Adrenal gland (tissue), 12 donors: ENCODE measurements around the gene COL24A1. TPM values are rescaled to one million over a fixed set of nuclear protein-coding genes. Genes with fewer than 3 reads are reported as not detected.

Source experiments
- DNase-seq, 7 donors: peaks; one replicate each; pipeline ENCODE4 v3.0.0-alpha.2; 2019 to 2020
- H3K27ac ChIP-seq, 5 donors: fragments of 200-600 bp; sonication (generic) in 4 of 5; 1 replicate in 3 of 5; 2 replicates in 2 of 5; pipeline versions ENCODE4 v1.5.1 to v1.8.0; 2016 to 2020; ENCODE audit warnings: mild to moderate bottlenecking in 1 of 5
- H3K27me3 ChIP-seq: fragments of 200-600 bp; 2 replicates; pipeline ENCODE4 v1.8.0; 2021
- H3K36me3 ChIP-seq, 2 donors: fragments of 200-600 bp; replicated peaks in 1 of 2; 1 replicate in 1 of 2; 2 replicates in 1 of 2; pipeline versions ENCODE4 v1.5.1 to v1.8.0; 2018 to 2022
- H3K4me1 ChIP-seq, 2 donors: fragments of 200-600 bp; replicated peaks in 1 of 2; 1 replicate in 1 of 2; 2 replicates in 1 of 2; pipeline versions ENCODE4 v1.5.1 to v1.8.0; 2018 to 2021
- H3K4me3 ChIP-seq, 4 donors: fragments of 200-600 bp; sonication (generic) in 3 of 4; one replicate each; pipeline ENCODE4 v1.5.1; 2016 to 2018
- H3K9me3 ChIP-seq, 3 donors: fragments of 200-600 bp; sonication (generic) in 1 of 3; replicated peaks in 1 of 3; 1 replicate in 2 of 3; 2 replicates in 1 of 3; pipeline versions ENCODE4 v1.5.1 to v1.8.0; 2016 to 2021
- POLR2A ChIP-seq, 2 donors: fragments of 450-650 bp; IDR thresholded peaks; one replicate each; pipeline ENCODE4 v1.6.1; 2017; ENCODE audit warnings: antibody characterized with exemption in 2 of 2, mild to moderate bottlenecking in 2 of 2, moderate library complexity in 1 of 2
- WGBS, 4 donors: extraction: QIAGEN DNeasy Blood & Tissue Kit in 2 of 4; methylation state at CpG; one replicate each; pipeline versions ENCODE4 v1.1.5 to v1.1.7; 2013 to 2017; 5-methylcytosine and 5-hydroxymethylcytosine counted together
- intact Hi-C, 2 donors: fragments of 100-400 bp; cut with DNase I; formaldehyde crosslinking; loops; one replicate each; pipeline versions ENCODE4 v1.14.1 to v1.15.0; 2022 to 2023
- polyA plus RNA-seq, 3 donors: library from polyadenylated mRNA; stranded (reverse); fragments of 200-250 nt in 2 of 3; fragments of 350-450 nt in 1 of 3; fragmentation: Illumina TruSeq in 1 of 3; extraction: RNeasy Lipid Tissue Mini Kit (QIAGEN cat#74804) in 1 of 3; gene quantifications; one replicate each; pipeline ENCODE4 v1.2.3, GENCODE V29; 2013 to 2014
- total RNA-seq, 9 donors: library from RNA; depleted of rRNA in 4 of 9; stranded (reverse); fragments of >200 nt in 4 of 9; fragments of 120-200 nt in 1 of 9; fragmentation: NEBNext Ultra II Directional in 1 of 9; extraction: Animal tissue kit (Norgen Biotek cat#: 25700) in 1 of 9; gene quantifications; one replicate each; pipeline versions ENCODE4 v1.1.0 to v1.2.4, GENCODE V29; 2013 to 2023
- TF ChIP-seq, protein P1 (sequence below), 6 experiments: fragments of 450-650 bp in 4 of 6; fragments of 200-600 bp in 2 of 6; sonication (generic) in 1 of 6; IDR thresholded peaks; 1 replicate in 5 of 6; 2 replicates in 1 of 6; pipeline versions ENCODE4 v1.5.1 to v1.8.0; 2016 to 2021; ENCODE audit warnings: antibody characterized with exemption in 6 of 6, mild to moderate bottlenecking in 2 of 6, moderate library complexity in 1 of 6
- donor health status: healthy with polysubstance abuse.
- donor health status: Bipolar disorder and iron deficiency.
- donor health status: DM: yes; HTN: yes; CAD: no.
- donor health status: DM: no; HTN: no; CAD: no.
- donor health status: DM: no; HTN: no; CAD: no.
- donor health status: DM: yes; HTN: yes; CAD: no.

COL24A1 gene
- total and polyA plus RNA-seq, 12 donors: 0.02 to 0.50 (median 0.11) TPM; not detected in 3

DNA sequence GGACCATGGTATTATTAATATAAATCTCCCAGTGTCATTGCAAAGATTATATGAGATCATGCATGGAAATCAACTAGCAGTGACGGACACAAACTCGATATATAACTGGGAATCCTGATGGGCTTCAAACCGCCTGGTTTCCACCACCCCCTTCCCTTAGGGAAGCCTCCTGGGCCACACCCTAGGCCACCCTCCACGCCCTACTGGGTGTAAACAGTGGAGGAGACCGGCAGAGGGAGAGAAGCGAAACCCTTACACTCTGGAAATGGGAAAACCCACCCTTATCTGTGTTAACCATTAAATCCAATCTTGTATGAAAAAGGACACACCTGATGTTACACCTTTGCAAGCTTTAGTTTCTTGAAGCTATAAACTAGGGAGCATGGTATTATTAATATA is 447.7 kb downstream of the COL24A1 start:
- 89 to 96% (median 92%) methylated on average over 6 of the region's 6 CpGs for WGBS, 4 donors
- H3K9me3 ChIP-seq: no peaks in the 10 kb centered on the region
- peak overlapping the region in 2 of 4 donors; percentile 67 to 80 for H3K4me3 ChIP-seq
- TF ChIP-seq, protein P1, sequence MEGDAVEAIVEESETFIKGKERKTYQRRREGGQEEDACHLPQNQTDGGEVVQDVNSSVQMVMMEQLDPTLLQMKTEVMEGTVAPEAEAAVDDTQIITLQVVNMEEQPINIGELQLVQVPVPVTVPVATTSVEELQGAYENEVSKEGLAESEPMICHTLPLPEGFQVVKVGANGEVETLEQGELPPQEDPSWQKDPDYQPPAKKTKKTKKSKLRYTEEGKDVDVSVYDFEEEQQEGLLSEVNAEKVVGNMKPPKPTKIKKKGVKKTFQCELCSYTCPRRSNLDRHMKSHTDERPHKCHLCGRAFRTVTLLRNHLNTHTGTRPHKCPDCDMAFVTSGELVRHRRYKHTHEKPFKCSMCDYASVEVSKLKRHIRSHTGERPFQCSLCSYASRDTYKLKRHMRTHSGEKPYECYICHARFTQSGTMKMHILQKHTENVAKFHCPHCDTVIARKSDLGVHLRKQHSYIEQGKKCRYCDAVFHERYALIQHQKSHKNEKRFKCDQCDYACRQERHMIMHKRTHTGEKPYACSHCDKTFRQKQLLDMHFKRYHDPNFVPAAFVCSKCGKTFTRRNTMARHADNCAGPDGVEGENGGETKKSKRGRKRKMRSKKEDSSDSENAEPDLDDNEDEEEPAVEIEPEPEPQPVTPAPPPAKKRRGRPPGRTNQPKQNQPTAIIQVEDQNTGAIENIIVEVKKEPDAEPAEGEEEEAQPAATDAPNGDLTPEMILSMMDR (IDR thresholded peaks at IDR 0.05): no peak
- TF ChIP-seq POLR2A (IDR thresholded peaks at IDR 0.05): no peak
- H3K27ac ChIP-seq: peak overlapping the region in 4 of 5 donors; percentile 19 to 89 (median 82)
- no peak for DNase-seq
- H3K4me1 ChIP-seq: peaks cover 0 to 13% of the 10 kb centered on the region in 2 donors
- no peaks in the 10 kb centered on the region for H3K27me3 ChIP-seq
- no peaks in the 10 kb centered on the region for H3K36me3 ChIP-seq
- intact Hi-C loops: no loop called here

DNA sequence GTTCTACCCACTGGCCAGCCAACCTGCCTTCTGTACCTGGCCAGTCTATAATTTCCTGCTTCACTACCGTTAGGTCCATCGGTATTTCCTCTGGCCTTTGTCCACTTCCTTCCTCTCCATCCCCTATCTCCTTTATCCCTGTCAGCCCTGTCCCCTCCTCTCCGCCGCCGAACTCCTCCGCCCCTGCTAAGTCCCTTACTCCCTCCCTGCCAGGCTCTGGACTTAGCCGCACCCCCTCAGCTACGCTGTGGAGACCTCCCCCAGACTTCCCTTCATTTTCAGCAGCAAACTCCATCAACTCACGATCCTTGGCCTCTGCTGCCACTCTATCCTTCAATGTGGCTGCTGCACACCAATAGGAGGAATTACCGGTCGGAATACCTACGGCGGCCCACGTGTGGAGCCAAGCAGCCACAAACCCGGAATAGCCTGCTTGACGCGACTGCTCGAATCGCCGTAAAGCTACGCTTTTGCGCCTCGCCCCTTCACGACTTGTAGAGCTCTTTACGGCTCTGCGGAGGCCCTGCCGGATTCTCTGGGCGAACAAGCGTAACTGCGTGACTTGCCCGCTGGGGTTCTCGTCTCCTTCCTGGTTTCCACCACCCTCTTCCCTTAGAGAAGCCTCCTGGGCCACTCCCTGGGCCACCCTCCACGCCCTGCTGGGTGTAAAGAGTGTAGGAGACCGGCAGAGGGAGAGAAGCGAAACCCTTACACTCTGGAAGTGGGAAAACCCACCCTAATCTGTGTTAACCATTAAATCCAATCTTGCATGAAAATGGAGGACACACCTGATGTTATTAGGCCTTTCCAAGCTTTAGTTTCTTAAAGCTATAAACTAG is 448.4 kb downstream of the COL24A1 start, which contains the start of gene ZNHIT6:
TSS of gene ZNHIT6 (minus strand) at position 444 of the 839 bp plus-strand sequence. CDS start at position 295, 149 bp downstream.
- H3K27ac ChIP-seq: peak within 1 kb of the TSS in 4 of 5 donors; percentile 19 to 89 (median 82)
- no peaks in the 10 kb centered on the region for H3K9me3 ChIP-seq
- intact Hi-C loops: no loop called here
- no peaks in the 10 kb centered on the region for H3K27me3 ChIP-seq
- H3K4me3 ChIP-seq: peak within 1 kb of the TSS; percentile 67 to 97 (median 75)
- DNase-seq: peak; percentile 84 to 96 (median 93)
- TF ChIP-seq, protein P1 (IDR thresholded peaks at IDR 0.05): peak; percentile 8 to 47 (median 36)
- TF ChIP-seq POLR2A (IDR thresholded peaks at IDR 0.05): peak in 1 of 2 donors; percentile 72
- peaks cover 0 to 13% of the 10 kb centered on the region in 2 donors for H3K4me1 ChIP-seq
- WGBS, 4 donors: 1 to 3% (median 2%) methylated on average over 20 to 35 of the region's 35 CpGs
- no peaks in the 10 kb centered on the region for H3K36me3 ChIP-seq

DNA sequence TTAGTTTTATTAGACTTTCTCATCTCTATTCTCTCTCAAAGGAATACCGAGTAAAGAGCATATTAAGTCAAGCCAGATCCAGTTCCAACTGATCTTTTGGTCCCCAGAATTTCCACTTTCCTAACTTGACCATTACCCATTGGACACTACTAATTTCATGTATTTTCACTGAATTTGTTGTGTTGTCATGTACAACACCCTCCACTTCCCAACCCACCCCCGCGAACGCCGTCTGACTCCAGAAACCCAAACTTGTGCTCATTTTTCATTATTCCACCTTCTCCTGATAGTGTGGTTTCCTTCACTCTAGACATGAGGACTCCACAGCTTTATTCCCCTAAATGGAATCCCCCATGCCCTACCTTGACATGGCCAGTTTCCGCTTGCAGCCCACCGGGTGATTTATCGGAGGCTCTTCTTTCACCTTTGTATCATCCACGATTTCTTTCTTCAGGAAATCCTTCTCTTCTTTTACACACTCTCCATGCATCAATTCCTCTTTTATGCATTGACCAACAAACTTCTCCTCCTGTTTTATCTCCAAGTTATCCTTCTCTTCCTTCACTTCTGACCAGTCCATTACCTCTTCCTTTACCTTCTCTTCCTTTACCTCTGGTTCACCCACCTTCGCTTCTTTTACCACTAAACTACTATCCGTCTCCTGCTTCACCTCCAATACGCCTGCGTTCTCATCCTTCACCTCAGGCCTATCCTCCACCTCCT is 449.1 kb downstream of the COL24A1 start:
- 15 to 24% (median 19%) methylated on average over 13 of the region's 13 CpGs for WGBS, 4 donors
- no peaks in the 10 kb centered on the region for H3K36me3 ChIP-seq
- TF ChIP-seq POLR2A (IDR thresholded peaks at IDR 0.05): no peak
- TF ChIP-seq, protein P1 (IDR thresholded peaks at IDR 0.05): no peak
- no peaks in the 10 kb centered on the region for H3K9me3 ChIP-seq
- H3K27me3 ChIP-seq: no peaks in the 10 kb centered on the region
- peak overlapping the region in 3 of 5 donors; percentile 76 to 89 (median 89) for H3K27ac ChIP-seq
- peak overlapping the region; percentile 67 to 97 (median 75) for H3K4me3 ChIP-seq
- no peak for DNase-seq
- intact Hi-C loops: no loop called here
- peaks cover 0 to 13% of the 10 kb centered on the region in 2 donors for H3K4me1 ChIP-seq

DNA sequence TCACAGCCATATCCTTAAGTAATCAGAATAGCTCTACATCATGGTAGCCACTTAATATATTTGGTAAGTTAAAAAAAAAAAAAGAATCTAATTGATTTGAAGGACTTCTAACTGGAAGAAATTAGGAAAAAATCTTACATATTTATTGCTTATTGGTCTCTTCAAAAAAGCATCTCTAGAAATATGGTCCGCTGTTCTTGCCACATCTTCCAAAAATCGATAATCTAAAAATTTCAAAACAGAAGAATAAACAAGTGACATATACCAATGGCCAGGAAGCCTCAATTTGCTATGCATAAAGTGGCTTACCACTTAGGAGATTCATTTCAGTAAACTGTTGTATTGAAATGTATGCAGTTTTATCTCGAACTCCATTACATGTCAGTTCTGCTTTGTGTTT is 450.6 kb downstream of the COL24A1 start:
- 95 to 96% (median 96%) methylated on average over 3 of the region's 3 CpGs for WGBS, 4 donors
- intact Hi-C loops: no loop called here
- TF ChIP-seq, protein P1 (IDR thresholded peaks at IDR 0.05): no peak
- no peak for TF ChIP-seq POLR2A (IDR thresholded peaks at IDR 0.05)
- H3K4me1 ChIP-seq: peaks cover 0 to 13% of the 10 kb centered on the region in 2 donors
- no peak overlapping the region for H3K27ac ChIP-seq
- no peaks in the 10 kb centered on the region for H3K9me3 ChIP-seq
- no peak for DNase-seq
- peaks cover 0 to 10% of the 10 kb centered on the region in 2 donors for H3K36me3 ChIP-seq
- no peak overlapping the region for H3K4me3 ChIP-seq
- no peaks in the 10 kb centered on the region for H3K27me3 ChIP-seq
